CD4-positive, alpha-beta T cell treated with Interleukin-15 for 1 hour (primary cell): ENCODE measurements around the gene KCNAB2.
"Not testable (repeated sequence)": the region's sequence is repeated elsewhere in the genome, so short reads cannot be mapped to it uniquely, and the experiment has no call there.

Source experiments
- DNase-seq: peaks from one replicate; pipeline ENCODE4 v3.0.0-alpha.2; 2020

KCNAB2 gene

DNA sequence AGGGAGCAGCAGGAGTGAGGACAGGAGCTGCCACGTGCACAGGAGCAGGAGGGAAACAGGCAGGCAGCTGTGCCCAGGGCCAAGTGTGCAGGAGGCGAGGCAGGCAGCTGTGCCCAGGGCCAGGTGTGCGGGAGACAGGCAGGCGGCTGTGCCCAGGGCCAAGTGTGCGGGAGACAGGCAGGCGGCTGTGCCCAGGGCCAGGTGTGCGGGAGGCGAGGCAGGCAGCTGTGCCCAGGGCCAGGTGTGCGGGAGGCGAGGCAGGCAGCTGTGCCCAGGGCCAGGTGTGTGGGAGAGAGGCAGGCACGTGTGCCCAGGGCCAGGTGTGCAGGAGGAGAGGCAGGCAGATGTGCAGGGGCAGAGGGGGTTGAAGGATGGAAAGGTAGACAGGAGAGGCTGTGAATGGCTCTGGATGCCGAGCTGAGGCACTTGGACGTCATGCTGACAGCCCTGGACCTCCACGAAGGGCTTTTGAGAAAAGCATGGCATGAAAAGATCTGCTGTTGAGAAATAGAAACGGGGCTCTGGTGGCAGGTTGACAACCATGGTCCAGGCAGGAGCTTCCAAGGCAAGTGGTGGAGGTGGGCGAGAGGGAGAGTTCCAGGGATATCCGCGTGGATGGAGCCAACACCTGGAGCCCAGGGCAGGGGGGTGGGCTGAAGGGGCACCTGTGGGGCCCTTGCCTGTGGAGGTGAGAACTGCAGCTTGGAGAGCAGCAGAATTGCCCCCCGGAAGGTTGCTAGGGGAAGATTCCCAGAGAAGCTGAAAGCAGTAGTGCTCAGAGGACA, 34.3 kb upstream of the KCNAB2 start:
- DNase-seq = no peak

DNA sequence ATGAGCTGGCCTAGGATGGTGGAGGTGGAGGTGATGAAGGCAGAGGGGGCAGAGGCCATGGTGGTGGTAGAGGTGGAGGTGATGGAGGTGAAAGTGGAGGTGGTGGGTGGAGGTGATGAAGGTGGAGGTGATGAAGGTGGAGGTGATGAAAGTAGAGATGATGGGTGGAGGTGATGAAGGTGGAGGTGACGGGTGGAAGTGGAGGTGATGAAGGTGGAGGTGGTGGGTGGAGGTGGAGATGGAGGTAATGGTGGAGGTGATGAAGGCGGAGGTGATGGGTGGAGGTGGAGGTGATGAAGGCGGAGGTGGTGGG, 33.8 kb upstream of the KCNAB2 start:
- DNase-seq = no peak

DNA sequence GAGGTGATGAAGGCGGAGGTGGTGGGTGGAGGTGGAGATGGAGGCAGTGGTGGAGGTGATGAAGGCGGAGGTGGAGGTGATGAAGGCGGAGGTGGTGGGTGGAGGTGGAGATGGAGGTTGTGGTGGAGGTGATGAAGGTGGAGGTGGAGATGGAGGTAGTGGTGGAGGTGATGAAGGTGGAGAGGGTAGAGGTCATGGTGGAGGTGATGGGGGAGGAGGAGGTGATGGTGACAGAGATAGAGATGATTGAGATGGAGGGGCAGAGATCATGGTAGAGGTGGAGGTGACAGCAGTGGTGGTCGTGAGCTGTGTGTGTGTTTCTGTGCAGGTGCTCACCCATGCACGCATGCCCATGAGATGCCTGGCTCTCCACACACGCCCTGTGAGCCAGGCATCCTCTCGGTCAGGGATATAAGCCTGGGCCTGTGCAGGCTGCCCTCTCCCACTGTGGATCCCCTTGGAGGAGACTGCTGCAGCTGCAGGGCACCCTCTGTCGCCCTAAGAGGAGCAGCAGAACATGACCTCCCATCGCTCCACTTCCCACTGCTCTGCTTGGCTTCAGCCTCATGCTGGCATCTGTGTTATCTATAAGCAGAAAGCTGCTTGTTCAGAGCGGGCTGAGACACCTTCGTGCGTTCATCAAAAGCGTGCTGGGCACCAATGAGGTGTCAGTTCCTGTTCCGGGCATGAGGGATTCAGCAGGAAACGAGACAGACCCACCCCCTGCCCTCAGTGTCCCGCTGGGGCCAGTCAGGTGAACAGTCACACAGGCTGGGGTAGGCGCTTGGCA, 33.0 kb upstream of the KCNAB2 start:
- no peak for DNase-seq

DNA sequence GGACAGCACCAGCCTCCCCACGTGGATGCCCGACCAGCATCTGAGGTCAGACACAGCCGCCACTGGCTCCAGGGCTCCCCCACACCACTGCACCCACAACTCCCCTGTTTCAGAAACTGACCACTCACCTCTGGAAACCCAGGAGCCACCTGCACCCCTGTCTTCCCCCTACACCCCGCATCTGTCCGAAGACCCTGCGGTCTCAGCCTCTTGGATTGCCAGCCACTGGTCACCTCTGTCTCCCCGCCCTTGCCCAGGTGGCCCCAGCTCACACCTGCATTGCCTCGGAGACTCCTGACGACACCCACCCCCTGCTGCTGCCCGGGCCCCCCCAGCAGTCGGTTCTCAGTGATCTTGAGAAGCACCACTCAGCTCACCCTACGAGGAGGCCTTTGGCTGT, 32.2 kb upstream of the KCNAB2 start:
- DNase-seq = no peak

DNA sequence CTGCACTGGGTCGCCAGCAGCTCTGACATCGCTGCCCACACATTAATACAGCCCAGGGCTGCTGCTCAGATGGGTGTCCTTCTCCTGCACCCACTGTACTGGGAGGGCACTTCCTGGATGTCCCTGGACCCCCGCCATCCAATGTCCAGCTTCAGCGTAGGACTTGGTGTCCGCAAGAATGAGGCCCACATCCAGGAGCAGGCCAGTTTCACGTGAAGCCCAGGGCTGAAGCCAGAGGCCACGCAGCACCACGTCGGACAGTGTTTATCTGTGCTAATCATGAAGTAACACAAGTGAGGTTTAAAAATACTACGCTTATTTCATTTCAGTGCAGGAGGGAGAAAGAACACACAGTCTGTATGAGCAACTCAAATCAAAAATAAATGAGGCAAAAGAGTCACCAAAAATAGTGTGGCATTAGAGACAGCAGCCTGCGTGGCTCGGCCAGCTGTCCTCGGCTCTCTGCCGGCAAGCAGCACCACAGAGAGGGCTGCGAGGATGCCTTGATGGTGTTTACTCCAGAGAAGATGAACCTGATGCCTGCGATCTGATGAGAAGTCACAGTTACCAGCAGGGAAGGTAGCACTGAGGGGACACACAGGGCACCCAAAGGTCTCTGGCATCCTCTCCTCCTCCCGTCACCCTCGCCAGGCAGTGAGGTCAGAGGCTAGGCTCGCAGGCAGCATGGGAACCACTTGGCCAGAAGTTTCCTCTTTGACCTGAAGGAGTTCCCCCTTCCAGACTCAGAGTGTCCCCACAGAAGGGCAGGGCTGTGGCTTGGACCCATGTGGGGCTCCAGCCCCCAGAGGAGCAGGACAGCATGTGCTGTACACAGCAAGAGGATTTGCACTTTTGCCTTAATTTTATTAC, 31.3 kb upstream of the KCNAB2 start:
- peak; percentile 52 for DNase-seq

DNA sequence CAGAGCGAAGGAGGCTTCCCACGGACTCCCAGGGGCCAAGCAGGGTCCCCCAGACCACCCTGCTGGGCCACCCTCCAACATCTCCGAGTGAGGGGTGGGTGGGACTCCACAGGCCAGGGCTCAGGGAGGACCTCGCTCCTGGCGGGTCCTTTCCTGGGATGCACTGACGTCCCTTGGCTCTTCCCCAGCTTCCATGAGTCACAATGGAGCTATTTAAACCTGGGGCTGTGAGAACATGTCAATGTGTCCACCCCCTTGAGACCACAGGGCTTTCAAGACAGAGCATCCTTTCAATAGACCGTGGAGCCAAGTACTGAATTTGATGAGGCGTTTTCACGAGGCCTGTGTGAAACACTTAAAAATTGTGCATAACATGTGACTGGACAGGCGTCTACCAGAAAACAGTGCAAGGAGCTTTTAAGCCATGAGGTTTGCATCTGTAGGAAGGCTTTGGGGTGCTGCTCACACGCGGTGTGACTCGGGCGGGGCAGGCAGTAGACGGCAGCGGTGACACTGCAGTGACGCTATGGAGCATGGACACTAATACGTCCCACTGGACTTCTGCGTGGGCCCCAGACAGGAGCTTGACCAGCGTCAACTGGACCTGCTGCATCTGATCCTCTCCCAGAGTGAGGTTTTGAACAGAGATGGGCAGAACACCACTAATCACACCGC, 29.4 kb upstream of the KCNAB2 start:
- DNase-seq = no peak

DNA sequence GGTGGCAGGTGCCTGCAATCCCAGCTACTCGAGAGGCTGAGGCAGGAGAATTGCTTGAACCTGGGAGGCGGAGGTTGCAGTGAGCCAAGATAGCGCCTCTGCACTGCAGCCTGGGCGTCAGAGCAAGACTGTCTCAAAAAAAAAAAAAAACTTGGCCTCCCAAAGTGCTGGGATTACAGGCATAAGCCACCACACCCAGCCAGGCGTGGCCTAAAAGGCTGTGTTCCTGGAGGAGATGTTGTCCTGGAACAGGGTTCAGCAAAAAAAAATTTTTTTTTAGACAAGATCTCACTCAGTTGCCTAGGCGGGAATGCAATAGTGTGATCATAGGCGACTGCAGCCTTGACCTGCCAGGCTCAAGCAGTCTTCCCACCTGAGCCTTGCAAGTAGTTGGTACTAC, 28.0 kb upstream of the KCNAB2 start:
- not testable (repeated sequence) for DNase-seq

DNA sequence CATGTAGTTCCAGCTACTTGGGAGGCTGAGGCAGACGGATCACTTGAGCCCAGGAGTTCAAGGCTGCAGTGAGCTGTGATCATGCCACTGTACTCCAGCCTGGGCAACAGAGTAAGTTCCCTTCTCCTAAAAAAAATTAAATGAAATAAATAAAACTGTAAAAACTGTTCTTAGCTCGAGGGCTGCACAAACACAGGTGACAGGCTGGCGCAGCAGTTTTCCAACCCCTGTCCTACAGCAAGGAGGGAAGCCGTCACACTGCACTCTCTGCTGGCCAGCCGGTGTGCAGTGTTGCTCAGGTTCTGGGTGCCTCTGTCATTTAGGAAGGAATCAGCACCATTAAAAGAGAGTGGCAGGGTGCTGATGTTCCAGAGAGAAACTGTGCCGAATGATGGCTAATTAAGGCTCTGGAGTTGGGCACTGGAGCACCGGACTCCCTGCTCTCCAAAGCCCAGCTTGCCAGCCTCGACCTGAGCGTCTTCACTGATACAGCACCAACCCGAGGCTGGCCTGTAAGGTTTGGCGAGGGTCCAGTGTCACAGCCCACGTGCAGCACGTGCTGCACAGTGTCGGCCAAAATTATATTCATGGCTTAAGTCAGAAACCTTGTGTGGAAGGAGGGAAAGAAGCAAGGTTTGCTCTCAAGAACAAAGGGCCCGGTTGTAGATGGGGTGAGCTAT, 26.4 kb upstream of the KCNAB2 start:
- no peak for DNase-seq

DNA sequence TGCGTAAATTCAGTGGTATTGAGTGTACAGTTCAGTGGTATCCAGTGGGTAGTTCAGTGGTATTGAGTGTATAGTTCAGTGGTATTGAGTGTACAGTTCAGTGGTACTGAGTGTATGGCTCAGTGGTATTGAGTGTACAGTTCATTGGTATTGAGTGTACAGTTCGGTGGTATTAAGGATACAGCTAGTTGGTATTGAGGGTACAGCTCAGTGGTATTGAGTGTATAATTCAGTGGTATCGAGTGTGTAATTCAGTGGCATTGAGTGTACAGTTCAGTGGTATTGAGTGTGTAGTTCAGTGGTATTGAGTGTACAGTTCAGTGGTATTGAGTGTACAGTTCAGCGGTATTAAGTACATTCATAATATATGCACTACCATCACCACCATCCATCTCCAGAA, 23.5 kb upstream of the KCNAB2 start:
- DNase-seq = no peak

DNA sequence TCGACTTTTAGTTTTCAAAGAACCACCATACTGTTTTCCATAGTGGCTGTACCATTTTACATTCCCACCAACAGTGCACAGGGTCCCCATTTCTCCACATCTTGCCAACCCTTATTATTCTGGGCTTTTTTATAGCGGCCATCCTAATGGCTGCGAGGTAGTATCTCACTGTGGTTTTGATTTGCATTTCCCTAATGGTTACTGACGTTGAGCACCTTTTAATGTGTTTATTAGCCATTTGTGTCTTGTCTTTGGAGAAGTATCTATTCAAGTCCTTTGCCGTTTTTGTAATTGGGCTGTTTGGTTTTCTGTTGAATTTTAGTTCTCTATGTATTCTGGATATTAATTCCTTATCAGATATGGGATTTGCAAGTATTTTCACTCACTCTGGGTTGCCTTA, 22.3 kb upstream of the KCNAB2 start:
- no peak for DNase-seq

DNA sequence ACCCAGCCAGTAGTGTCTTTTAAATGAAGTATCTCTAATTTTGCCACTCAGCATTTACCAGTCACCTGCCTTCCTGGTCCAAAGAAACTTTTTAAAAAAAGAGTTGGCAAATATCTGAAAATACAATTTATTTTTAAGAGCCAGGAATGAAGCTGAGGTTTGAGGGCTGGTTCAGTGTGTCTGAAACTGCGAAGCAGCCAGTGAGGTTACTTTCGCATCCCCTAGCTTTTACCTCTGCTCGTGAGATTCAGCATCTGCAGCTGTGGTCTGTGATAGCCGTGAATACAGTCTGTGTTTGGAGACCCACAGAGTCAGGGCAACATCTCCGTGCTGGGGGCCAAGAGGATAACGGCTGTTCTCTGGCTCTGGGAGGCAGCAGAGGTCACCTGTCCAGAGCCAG, 21.3 kb upstream of the KCNAB2 start:
- peak; percentile 6 for DNase-seq

DNA sequence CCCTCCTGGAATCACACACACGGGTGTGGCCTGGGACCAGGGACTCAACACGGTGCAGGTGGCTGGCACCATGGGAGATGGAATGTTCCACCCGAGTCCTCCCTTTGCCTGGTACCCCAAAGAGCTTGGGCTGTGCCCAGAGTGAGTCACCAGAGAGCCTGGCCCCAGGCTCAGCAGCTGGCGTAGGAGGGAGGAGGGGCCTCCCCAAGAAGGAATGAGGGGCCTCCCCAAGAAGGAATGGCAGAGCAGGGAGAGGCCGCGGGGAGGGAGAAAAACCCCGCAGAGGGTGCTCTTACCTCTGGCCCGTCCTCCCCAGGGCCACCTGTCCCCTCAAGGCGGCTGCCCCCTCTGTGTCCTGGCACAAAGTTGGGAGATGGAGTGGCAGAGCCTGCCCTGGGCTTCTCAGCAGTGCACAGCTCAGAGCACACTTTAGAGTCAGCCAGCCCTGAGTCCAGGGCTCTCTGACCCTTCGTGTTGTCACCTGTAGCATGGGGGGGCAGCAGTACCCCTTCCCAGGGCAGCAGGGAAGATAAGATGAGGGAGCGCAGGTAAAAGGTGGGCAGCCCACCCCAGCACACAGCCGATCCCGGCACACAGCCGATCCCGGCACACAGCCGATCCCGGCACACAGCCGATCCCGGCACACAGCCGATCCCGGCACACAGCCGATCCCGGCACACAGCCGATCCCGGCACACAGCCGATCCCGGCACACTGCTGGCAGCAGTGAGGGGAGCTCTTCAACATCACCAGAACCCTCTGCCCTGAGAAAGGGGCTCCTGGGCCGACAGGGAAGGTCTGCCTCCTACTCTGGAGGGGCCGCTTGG, 20.2 kb upstream of the KCNAB2 start:
- DNase-seq = peak; percentile 17

DNA sequence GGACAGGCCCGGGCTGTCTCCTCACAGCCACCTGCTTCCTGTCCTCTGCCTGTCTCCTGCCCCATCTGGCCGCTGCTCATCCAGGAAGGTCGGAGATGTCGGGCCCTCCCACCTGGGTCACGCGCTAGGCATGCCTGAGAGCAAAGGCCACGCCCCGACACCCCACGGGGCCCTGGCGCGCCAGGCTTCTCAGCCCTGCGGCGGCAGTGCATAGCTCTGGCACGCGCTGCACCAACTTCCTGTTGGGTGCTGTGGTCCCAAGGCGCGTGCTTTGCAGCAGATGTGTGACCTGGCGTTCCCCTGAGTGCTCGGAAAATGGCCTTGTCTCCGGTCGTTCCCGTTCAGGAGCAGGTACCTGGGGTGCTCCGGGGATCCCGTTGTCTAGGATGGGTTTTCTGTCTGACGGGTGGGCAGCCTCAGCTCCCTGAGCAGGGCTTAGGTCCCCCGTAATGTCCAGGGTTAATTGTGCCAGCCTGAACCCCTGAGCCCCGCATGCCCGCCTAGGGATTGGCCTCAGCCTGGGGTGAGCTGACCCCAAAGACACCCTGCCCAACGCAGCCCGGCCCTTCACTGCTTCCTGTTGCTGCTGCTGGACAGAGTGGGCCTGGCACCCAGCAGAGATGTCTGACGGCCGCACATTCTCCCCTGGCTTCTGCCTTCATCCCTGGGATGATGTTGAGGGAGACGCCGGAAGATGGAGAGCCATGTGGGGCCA, 19.4 kb upstream of the KCNAB2 start:
- peak; percentile 92 for DNase-seq

DNA sequence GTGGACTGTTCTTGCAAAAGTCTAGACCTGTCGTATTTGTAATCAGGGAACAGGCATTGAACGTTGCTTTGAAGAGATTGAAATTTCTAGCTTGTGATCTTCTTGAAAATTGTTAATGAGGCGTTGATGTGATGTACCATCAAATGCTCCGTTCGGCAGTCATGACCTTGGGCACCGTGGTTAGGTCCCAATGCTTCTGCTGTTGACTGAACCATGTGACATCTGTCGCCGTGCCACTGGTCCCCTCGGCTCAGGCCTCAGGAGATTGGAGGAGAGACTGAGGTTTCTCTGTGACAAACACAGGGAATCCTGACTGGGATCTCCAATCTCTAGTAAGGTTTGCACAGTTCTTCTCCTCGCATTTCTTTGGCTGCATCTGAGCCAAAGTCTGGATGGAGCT, 18.1 kb upstream of the KCNAB2 start:
- no peak for DNase-seq

DNA sequence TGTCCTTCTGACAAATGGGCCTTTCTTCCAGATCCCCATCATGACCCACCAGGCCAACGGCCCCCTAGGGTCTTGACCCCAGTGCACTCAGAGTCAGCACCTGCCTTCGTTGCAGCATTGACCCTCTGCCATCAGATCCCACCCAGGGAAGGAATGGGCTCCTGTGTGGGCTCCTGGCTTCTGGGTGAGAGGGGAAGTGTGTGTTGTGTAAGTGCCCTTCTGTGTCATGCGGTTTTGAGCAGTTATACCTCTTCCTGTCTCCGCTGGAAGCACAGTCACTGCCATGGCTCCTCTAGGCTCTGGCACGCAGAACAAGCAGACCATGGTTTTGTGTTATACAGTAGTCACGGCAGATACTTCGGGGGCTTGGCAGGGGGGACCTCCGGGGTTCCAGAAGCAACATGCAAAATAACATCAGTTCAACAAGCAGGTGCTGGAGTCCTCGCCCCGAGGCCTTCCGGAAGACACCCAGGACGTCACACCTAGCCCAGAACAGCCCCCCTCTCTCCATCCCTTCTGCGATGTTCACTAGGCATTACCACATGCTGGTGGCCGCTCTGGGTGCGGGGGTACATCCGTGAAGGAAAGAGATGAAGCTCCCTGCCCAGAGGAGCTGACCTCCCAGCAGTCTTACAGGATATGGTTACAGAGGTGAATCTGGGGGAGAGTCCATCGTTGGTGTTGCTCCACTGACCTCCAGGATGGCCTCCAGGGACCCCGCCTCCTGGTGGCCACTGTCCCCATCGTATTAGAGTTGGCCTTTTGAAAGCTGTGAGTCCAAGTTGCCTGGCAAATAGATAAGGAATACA, 17.4 kb upstream of the KCNAB2 start:
- peak; percentile 74 for DNase-seq

DNA sequence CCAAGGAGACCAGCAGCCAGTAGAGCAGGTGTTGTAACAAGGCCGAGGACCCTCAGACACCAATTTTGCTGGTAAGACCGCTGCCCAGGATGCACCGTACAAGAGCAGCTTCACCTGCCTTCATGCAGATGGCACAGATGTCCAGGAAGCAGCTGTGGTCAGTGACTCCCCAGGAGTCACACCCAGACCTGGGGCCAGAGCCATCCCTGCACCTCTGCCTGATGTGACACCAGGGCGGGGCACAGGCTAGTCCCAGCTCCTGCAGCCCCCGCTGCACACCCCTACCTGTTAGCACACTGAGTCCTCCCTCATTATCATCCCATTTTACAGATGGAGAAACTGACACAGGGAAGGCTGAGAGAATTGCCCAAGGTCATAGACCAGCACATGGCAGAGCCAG, 16.3 kb upstream of the KCNAB2 start:
- DNase-seq = no peak

DNA sequence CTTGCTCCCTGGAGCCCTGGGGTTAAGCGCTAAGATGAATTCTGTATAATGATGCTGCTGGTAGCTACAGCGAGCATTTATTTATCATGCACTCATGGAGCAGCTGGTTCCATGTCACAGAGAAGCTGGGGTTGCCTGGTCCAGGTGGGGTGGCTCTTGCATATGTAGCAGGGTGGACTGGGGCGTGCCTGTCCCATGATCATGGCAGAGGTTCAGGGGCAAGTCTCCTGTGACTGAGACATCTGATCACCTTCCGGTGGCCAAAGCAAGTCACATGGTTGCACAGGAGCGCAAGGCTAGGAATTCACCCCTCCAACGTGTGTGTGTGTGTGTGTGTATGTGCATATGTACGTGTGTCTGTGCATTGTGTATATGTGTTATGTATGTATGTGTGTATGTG, 15.6 kb upstream of the KCNAB2 start:
- no peak for DNase-seq

DNA sequence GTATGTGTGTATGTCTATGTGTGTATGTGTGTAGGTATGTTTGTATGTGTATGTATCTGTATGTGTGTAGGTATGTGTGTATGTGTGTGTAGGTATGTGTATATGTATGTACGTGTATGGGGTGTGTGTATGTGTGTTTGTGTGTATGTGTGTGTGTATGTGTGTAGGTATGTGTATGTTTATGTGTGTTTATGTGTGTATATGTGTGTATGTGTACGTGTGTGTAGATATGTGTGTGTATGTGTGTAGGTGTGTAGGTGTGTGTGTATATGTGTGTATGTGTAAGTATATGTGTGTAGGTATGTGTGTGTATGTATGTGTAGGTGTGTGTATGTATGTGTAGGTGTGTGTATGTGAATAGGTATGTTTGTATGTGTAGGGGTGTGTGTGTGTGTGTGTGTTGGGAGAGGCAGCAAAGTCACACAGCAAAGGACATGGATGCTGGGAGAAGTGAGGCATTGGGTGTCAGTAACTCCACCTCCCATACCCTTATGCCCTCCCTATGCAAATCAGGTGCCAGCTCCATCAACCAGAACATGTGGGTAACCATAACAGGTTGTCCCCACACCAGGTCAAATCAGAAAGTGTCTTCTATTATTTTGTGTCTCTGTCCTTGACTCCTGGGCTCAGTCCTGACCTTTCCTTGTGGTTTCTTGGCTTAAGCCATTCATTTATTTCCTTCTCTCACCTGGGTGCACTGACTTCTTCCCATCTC, 15.0 kb upstream of the KCNAB2 start:
- no peak for DNase-seq

DNA sequence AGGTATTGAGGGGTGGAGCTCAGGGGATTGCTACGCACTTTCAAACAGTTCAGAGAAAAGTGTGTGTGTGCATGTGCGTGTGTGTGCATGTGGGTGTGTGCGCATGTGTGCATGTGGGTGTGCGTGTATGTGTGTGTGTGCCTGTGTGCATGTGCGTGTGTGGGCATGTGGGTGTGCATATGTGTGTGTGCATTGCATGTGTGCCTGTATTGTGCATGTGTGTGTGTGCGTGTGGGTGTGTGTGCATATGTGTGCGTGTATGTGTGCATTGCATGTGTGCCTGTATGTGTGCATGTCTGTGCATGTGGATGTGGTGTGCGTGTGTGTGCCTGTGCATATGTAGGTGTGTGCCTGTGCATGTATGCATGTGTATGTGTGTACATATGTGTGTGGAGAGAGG, 12.6 kb upstream of the KCNAB2 start:
- DNase-seq = no peak
